Stimulated activated CD8-positive, alpha-beta memory T cell treated with anti-CD3 and anti-CD28 coated beads, Interleukin-7, amount 100 ng/mL, for 24 hours (primary cell): Measurements from ENCODE around the gene GLIS2.
A peak's percentile ranks its signal among the peaks of the same experiment; 100 is the strongest.

Experiments
- DNase-seq: peaks from one replicate; pipeline ENCODE4 v3.0.0-alpha.2; 2020; ENCODE audit warnings: low read depth

The GLIS2 gene

GRCh38 chr16:4371357-4372000 lies 55.6 kb downstream of the GLIS2 start, which contains the start of gene VASN:
Gene VASN, plus strand, starts transcription at chr16:4371848. Its CDS starts 9,030 bp downstream, at chr16:4380878.
- DNase-seq = peak; percentile 40

GRCh38 chr16:4372001-4372577 lies 56.2 kb downstream of the GLIS2 start:
- no peak for DNase-seq

GRCh38 chr16:4372578-4373355 lies 56.9 kb downstream of the GLIS2 start:
- no peak for DNase-seq

- DNase-seq = no peak
These were observed 57.6 kb downstream of the GLIS2 start for GRCh38 chr16:4373356-4373908.

GRCh38 chr16:4373909-4374742 lies 58.3 kb downstream of the GLIS2 start:
- no peak for DNase-seq

- no peak for DNase-seq
These were observed 59.9 kb downstream of the GLIS2 start for GRCh38 chr16:4375717-4376116.

GRCh38 chr16:4376126-4376892 lies 60.4 kb downstream of the GLIS2 start:
- DNase-seq = no peak

GRCh38 chr16:4376893-4377572 lies 61.2 kb downstream of the GLIS2 start:
- DNase-seq = no peak

GRCh38 chr16:4377573-4378154 lies 61.8 kb downstream of the GLIS2 start:
- no peak for DNase-seq

GRCh38 chr16:4378161-4378666 lies 62.3 kb downstream of the GLIS2 start:
- DNase-seq = no peak

- no peak for DNase-seq
These were observed 63.3 kb downstream of the GLIS2 start for GRCh38 chr16:4378999-4379690.

- no peak for DNase-seq
These were observed 64.5 kb downstream of the GLIS2 start for GRCh38 chr16:4380119-4381063.

GRCh38 chr16:4381072-4381934 lies 65.4 kb downstream of the GLIS2 start:
- DNase-seq = no peak

GRCh38 chr16:4381935-4382794 lies 66.3 kb downstream of the GLIS2 start:
- no peak for DNase-seq

- DNase-seq = no peak
These were observed 67.0 kb downstream of the GLIS2 start for GRCh38 chr16:4382795-4383357.
